Thymus (tissue), 11 donors: ENCODE results near the gene F2RL1. TPM values are rescaled to one million over a fixed set of nuclear protein-coding genes. Genes with fewer than 3 reads are reported as not detected.
A peak's percentile ranks its signal among the peaks of the same experiment; 100 is the strongest.
"Not testable (repeated sequence)": the region's sequence is repeated elsewhere in the genome, so short reads cannot be mapped to it uniquely, and the experiment has no call there.

Experiments used
- DNase-seq, 9 donors: peaks; one replicate each; pipeline ENCODE4 v3.0.0-alpha.2; 2013; ENCODE audit warnings: low spot score in 9 of 9, low read depth in 6 of 9, missing footprints in 1 of 9
- H3K27ac ChIP-seq, 2 donors: one replicate each; pipeline ENCODE4 v1.5.1; 2013; ENCODE audit warnings: control low read depth in 1 of 2, low read depth in 1 of 2, low read length in 1 of 2, mild to moderate bottlenecking in 1 of 2, moderate library complexity in 1 of 2
- H3K27me3 ChIP-seq, 2 donors: one replicate each; pipeline ENCODE4 v1.5.1; 2013; ENCODE audit warnings: low read length in 1 of 2; ENCODE audit not compliant: control insufficient read depth in 2 of 2, insufficient read depth in 1 of 2
- H3K36me3 ChIP-seq, 2 donors: one replicate each; pipeline ENCODE4 v1.5.1; 2013; ENCODE audit warnings: low read length in 1 of 2, mild to moderate bottlenecking in 1 of 2, moderate library complexity in 1 of 2; ENCODE audit not compliant: control insufficient read depth in 2 of 2, insufficient read depth in 2 of 2
- H3K4me1 ChIP-seq, 2 donors: one replicate each; pipeline ENCODE4 v1.5.1; 2013; ENCODE audit warnings: low read length in 2 of 2; ENCODE audit not compliant: control insufficient read depth in 2 of 2, insufficient read depth in 2 of 2
- H3K4me3 ChIP-seq, 2 donors: one replicate each; pipeline ENCODE4 v1.5.1; 2013; ENCODE audit warnings: low read length in 2 of 2, control low read depth in 1 of 2, mild to moderate bottlenecking in 1 of 2
- H3K9me3 ChIP-seq, 2 donors: one replicate each; pipeline ENCODE4 v1.5.1; 2013; ENCODE audit warnings: low read length in 1 of 2, mild to moderate bottlenecking in 1 of 2; ENCODE audit not compliant: control insufficient read depth in 2 of 2, insufficient read depth in 1 of 2
- WGBS: extraction: QIAGEN DNeasy Blood & Tissue Kit; methylation state at CpG from one replicate; pipeline ENCODE4 v1.1.7; 2013; 5-methylcytosine and 5-hydroxymethylcytosine counted together
- polyA plus RNA-seq: library from polyadenylated mRNA; stranded (reverse); fragments of 200-250 nt; gene quantifications from one replicate; pipeline ENCODE4 v1.2.3, GENCODE V29; 2013
- total RNA-seq: library from RNA; stranded (reverse); fragments of 120-200 nt; gene quantifications from one replicate; pipeline ENCODE4 v1.2.4, GENCODE V29; 2013
- donor health status: healthy.

Gene F2RL1
- total and polyA plus RNA-seq, 2 donors = 0.66 to 3.0 TPM

DNA sequence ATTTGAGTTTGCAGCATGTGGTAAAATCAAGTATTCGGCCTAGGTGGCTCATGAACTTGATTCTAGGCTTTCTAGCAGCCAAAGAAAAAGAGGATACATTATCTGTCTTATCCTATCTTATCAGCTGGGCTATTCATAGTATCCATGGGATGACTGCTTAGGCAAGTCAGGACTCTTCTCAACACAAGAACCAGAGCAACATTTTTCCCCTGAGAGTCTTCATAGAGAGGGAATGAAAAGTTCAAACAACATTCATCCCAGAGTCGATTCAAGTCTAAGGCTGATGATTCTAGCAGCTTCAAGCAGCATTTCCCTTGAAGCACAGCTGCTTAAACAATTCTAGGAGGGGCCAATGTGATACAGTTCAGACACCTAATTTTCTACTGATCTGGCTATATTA, 33.9 kb downstream of the F2RL1 start:
- DNase-seq = no peak
- peaks cover 8 to 53% of the 10 kb centered on the region in 2 donors for H3K4me1 ChIP-seq
- 55% methylated on average over 2 of the region's 2 CpGs for WGBS
- H3K27ac ChIP-seq = no peak overlapping the region
- H3K9me3 ChIP-seq = peaks cover 0 to 10% of the 10 kb centered on the region in 2 donors
- H3K4me3 ChIP-seq = no peak overlapping the region
- H3K27me3 ChIP-seq = no peaks in the 10 kb centered on the region
- no peaks in the 10 kb centered on the region for H3K36me3 ChIP-seq

DNA sequence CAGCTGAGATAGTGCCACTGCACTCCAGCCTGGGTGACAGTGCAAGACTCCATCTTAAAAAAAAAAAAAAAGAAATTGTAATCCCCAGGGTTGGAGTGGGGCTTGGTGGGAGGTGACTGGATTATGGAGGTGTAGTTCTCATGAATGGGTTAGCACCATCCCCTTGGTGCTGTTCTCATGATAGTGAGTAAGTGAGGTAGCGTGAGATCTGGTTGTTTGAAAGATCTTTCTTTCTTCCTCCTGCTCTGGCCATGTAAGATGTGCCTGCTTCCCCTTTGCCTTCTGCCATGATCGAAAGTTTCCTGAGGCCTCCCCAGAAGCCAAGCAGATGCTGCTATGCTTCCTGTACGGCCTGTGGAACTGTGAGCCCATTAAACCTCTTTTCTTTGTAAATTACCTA, 34.9 kb downstream of the F2RL1 start:
- DNase-seq, H3K36me3 ChIP-seq, H3K27me3 ChIP-seq, H3K27ac ChIP-seq, H3K4me3 ChIP-seq: not testable (repeated sequence)
- WGBS = 92% methylated on average over 3 of the region's 3 CpGs
- Histone ChIP-seq H3K9me3 (peaks cover 0 to 10% of the 10 kb centered on the region in 2 donors), H3K4me1 (peaks cover 8 to 53% of the 10 kb centered on the region in 2 donors)

DNA sequence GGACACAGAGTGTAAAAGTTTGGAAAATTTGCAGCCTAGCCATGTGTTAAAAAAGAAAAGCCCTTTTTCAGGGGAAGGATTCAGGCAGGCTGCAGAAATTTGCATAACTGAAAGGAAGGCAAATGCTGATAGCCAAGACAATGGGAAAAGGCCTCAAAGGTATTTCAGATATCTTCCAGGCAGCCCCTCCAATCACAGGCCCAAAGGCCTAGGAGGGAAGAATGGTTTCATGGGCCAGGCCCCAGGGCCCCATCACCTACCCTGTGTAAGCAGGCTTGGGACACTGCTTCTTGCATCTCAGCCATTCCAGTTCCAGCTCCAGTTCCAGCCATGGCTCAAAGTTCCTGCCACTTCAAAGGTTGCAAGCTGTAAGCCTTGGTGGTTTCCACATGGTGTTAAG, 35.8 kb downstream of the F2RL1 start:
- no peak for DNase-seq
- H3K4me3 ChIP-seq = no peak overlapping the region
- H3K27ac ChIP-seq = no peak overlapping the region

DNA sequence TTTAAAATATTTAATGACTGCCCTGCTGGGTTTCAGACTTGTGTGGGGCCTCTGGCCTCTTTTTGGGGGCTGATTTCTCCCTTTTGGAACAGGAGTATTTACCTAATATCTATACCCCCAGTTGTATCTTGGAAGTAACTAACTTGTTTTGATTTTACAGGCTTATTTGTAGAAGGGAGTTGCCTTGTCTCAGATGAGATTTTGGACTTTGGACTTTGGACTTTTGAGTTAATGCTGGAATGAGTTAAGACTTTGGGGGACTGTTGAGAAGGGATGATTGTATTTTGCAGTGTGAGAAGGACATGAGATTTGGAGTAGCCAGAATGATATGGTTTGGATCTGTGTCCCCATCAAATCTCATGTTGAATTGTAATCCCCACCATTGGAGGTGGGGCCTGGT, 36.7 kb downstream of the F2RL1 start:
- H3K27me3 ChIP-seq, H3K36me3 ChIP-seq, H3K4me3 ChIP-seq, DNase-seq: not testable (repeated sequence)
- Histone ChIP-seq H3K9me3 (peaks cover 0 to 10% of the 10 kb centered on the region in 2 donors), H3K4me1 (peaks cover 2 to 38% of the 10 kb centered on the region in 2 donors), H3K27ac (peak overlapping the region in 1 of 2 donors; percentile 55)

More for the DNA sequence above, 35.8 kb downstream of the F2RL1 start:
- H3K36me3 ChIP-seq = no peaks in the 10 kb centered on the region
- H3K4me1 ChIP-seq = peaks cover 8 to 46% of the 10 kb centered on the region in 2 donors
- no peaks in the 10 kb centered on the region for H3K27me3 ChIP-seq
- peaks cover 0 to 10% of the 10 kb centered on the region in 2 donors for H3K9me3 ChIP-seq

DNA sequence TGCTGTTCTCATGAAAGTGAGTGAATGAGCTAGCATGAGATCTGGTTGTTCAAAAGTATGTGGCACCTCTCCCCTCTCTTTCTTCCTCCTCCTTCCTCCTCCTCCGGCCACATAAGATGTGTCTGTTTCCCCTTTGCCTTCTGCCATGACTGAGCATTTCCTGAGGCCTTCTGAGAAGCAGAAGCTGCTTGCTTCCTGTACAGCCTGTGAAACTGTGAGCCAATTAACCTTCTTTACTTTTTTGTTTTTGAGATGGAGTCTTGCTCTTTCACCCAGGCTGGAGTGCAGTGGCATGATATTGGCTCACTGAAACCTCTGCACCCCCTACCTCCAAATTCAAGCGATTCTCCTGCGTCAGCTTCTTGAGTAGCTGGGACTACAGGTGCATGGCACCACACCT, 37.1 kb downstream of the F2RL1 start:
- Histone ChIP-seq H3K36me3 (no peaks in the 10 kb centered on the region), H3K4me3 (no peak overlapping the region), H3K9me3 (peaks cover 0 to 10% of the 10 kb centered on the region in 2 donors), H3K27me3 (no peaks in the 10 kb centered on the region), H3K4me1 (peaks cover 2 to 33% of the 10 kb centered on the region in 2 donors), H3K27ac (peak overlapping the region; percentile 55 to 69)
- WGBS = 15% methylated on average over 3 of the region's 3 CpGs
- peak in 7 of 9 donors; percentile 25 to 81 (median 54) for DNase-seq

DNA sequence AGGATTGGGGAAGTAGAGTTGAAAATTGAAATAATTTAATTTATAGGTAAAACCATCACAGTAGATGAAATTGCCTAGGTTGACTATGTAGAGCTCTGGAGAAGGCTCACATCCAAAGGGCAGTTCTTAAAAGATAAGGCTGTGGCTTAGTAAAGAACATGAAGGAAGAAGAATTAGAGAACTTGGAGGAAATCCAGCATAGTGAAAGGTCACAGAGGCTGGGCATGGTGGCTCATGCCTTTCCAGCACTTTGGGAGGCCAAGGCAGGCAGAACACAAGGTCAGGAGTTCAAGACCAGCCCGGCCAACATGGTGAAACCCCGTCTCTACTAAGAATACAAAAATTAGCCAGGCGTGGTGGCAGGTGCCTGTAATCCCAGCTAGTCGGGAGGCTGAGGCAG, 38.0 kb downstream of the F2RL1 start:
- WGBS = 90% methylated on average over 4 of the region's 4 CpGs
- H3K4me3 ChIP-seq, H3K36me3 ChIP-seq, H3K27ac ChIP-seq, DNase-seq, H3K27me3 ChIP-seq: not testable (repeated sequence)
- Histone ChIP-seq H3K9me3 (peaks cover 0 to 10% of the 10 kb centered on the region in 2 donors), H3K4me1 (peaks cover 2 to 25% of the 10 kb centered on the region in 2 donors)

DNA sequence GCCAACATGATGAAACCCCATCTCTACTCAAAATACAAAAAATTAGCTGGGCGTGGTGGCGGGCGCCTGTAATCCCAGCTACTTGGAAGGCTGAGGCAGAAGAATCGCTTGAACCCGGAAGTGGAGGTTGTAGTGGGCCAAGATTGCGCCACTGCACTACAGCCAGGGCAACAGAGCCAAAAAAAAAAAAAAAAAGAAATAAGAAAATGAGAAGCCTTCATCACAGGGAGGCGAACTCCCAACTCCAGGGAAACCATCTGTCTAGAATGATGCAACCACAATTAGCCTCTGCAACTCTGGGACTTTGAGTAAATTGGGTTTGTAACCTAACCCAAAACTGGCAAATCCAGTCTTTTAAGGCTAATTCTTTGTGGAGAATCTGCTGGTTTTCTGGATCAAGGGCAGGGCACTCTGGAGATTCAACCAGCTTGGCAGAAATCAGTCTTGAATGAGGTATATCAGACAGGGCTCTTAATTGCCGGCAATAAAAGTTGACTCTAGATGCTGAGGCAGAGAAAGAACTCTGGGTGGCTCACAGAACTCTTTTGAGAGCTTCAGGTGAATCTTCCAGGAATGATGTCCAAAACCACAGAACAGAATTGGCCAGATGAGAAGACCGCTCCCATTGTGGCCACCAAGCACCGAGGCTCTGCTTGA, 40.9 kb downstream of the F2RL1 start:
- peaks cover 0 to 6% of the 10 kb centered on the region in 2 donors for H3K9me3 ChIP-seq
- DNase-seq = no peak
- H3K36me3 ChIP-seq = no peaks in the 10 kb centered on the region
- 95% methylated on average over 10 of the region's 10 CpGs for whole genome bisulfite sequencing
- H3K4me1 ChIP-seq = peaks cover 0 to 19% of the 10 kb centered on the region in 2 donors
- no peak overlapping the region for H3K4me3 ChIP-seq
- H3K27ac ChIP-seq = no peak overlapping the region
- no peaks in the 10 kb centered on the region for H3K27me3 ChIP-seq

DNA sequence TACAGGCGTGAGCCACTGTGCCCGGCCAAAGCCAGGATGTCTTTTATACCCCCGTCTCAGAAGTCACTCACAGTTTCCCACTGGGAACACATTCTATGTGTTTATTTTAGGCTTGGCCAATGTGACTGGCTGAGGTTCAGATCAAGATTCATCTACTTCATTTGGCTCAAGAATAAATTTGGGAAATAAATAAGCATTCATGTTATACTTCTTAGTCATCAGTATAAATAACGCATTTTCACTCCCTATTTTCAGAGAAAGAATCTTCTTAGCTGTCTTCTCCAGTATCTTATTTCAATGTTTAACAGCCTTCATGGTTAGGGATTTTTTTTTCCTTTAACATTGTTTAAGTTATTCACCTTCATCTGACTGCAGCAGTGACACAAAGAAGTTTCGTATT, 42.8 kb downstream of the F2RL1 start:
- Histone ChIP-seq H3K9me3 (no peaks in the 10 kb centered on the region), H3K4me1 (peaks cover 0 to 2% of the 10 kb centered on the region in 2 donors), H3K27ac (no peak overlapping the region), H3K27me3 (no peaks in the 10 kb centered on the region), H3K4me3 (no peak overlapping the region), H3K36me3 (no peaks in the 10 kb centered on the region)
- no peak for DNase-seq
- 95% methylated on average over 5 of the region's 5 CpGs for WGBS

DNA sequence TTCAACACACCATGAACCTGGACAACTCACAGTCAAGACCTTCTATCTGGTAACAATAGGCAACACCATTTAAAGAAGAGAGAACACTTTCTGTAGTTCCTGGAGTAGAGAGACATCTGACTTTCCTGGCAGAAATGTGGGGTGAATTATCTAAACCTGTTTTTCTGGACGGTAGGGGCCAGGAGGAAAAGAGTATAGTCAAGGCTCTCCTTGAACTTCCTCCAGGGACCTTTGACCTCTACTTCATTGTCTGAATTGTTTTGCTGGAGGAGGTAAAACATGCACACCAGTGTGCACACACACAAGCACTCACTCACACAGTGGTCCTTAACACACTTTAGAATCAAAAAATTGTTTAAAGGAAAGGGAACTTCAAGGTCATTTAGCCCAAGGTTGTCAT, 44.2 kb downstream of the F2RL1 start:
- Histone ChIP-seq H3K36me3 (no peaks in the 10 kb centered on the region), H3K4me1 (no peaks in the 10 kb centered on the region), H3K9me3 (no peaks in the 10 kb centered on the region), H3K27ac (no peak overlapping the region), H3K4me3 (no peak overlapping the region), H3K27me3 (no peaks in the 10 kb centered on the region)
- WGBS = 92% methylated on average over 1 of the region's 1 CpG
- no peak for DNase-seq
